ENCODE data around the gene CPNE4.
"Not testable (repeated sequence)": the region's sequence is repeated elsewhere in the genome, so short reads cannot be mapped to it uniquely, and the experiment has no call there.

CPNE4 gene

DNA sequence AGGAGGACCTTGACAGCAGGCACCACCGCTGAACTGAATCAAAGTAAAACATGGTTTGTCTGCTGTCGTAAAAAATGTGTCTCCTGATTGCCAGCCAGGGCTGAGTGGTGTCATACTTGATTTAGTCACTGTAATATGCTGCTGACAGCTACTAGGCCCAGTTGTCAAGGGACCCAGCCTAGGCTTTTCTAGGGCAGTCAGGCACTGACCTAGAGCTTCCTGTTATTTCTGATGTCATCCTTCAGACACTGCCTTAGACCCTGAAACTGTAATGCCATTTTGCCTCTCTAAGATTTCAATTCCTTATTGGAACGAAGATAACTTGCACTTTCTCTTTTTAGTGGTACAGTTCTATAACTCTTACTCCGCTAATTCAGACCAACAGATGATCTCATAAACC is 529.4 kb downstream of the CPNE4 start:
- no peaks in the 10 kb centered on the region for H3K9me3 Mint-ChIP-seq
- H3K4me1 Mint-ChIP-seq, result peaks cover 17% of the 10 kb centered on the region
- ATAC-seq (ENCODE audit: low read depth) (no peak), DNase-seq (ENCODE audit: low spot score in 2 of 2) (no peak)
- H3K27me3 Mint-ChIP-seq, result peaks cover 2% of the 10 kb centered on the region
- no peak overlapping the region for H3K4me3 Mint-ChIP-seq
- peaks cover 1% of the 10 kb centered on the region for H3K36me3 Mint-ChIP-seq
- no peak overlapping the region for H3K27ac Mint-ChIP-seq

DNA sequence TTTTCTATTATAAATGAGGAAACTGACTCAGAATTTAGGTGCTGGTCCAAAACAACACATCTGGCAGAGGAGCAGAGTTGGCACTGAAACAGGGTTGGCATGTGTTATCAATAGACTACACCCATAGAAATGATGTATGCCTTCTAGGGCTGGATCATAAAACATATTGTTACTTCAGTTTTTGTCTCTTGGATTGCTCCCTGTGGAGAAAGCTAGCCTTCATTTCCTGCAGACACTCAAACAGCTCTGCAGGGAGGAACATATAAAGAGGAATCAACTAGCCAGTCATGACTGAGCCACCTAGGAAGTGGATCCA is 531.5 kb downstream of the CPNE4 start:
- Mint-ChIP-seq H3K9me3 (no peaks in the 10 kb centered on the region), H3K27me3 (no peaks in the 10 kb centered on the region), H3K27ac (peak overlapping the region; percentile 96), H3K4me3 (peak overlapping the region; percentile 87), H3K4me1 (peaks cover 17% of the 10 kb centered on the region), H3K36me3 (peaks cover 11% of the 10 kb centered on the region)
- peak; percentile 3 for ATAC-seq (ENCODE audit: low read depth)
- DNase-seq (ENCODE audit: low spot score in 2 of 2), result no peak

DNA sequence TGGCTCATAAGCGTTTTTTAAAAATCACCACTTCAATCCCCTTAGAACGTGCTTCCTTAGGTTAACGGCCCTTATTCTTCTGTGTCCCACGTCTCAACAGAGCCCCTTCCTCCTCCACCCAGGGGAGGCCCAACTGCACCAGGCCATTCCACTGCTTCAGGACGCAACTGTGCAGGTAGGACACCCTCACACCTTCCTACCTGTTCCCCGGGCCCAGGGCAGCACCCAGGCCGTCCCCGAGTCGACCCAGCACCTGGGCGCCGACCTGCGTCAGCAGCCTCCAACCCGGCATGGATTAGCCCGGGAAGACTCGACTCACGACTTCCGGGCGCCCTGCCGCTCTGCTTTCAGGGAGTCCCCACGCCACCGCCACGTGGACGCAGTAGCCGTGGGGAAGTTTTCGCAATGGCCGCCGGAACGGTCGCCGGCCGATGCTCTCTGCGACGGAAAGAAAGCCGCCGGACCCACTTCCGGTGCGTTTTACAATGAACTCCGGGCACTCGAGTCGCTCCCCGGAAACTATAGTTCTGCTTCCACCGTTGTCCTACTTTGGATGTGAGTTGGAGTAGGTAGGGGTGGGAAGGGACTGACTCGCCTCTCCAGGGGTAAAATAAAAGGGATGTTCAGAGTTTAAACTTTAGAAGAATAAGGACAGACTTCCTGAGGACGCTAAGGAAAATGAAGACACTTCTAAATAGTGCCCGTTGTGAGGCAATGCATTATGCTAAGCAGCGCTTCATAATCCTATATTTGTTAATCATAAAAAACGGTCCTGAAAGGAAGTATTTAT is 532.1 kb downstream of the CPNE4 start, which contains the start of gene MRPL3:
TSS of gene MRPL3 (minus strand) at position 442 of the 790 bp plus-strand sequence. CDS start at position 292, 150 bp downstream.
- ATAC-seq (ENCODE audit: low read depth) (peak; percentile 93), DNase-seq (ENCODE audit: low spot score in 2 of 2) (peak; percentile 80 to 81)
- Mint-ChIP-seq H3K4me1 (peaks cover 17% of the 10 kb centered on the region), H3K36me3 (peaks cover 13% of the 10 kb centered on the region), H3K9me3 (no peaks in the 10 kb centered on the region), H3K4me3 (peak within 1 kb of the TSS; percentile 87), H3K27me3 (no peaks in the 10 kb centered on the region), H3K27ac (peak within 1 kb of the TSS; percentile 96)

DNA sequence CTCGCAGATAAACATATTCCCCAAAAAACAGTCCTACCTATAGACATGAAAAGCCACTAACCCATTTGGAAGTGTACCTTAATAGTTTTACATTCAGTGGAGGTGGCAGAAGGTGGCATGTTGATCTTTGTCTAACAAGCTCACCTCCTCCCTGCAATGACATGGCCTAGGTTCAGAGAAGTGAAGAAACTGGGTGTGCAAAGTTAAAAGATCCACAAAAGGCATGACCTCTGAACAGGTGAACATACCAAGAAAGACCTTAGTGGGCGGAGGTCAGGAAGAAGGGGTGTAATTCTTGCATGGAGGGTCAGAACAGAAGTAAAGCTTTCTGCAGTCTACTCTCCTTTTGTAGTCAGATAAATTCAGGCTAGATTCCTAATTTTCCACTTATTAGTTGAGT is 532.9 kb downstream of the CPNE4 start:
- DNase-seq (ENCODE audit: low spot score in 2 of 2), result no peak
- Mint-ChIP-seq H3K36me3 (peaks cover 16% of the 10 kb centered on the region), H3K27me3 (no peaks in the 10 kb centered on the region), H3K4me3 (peak overlapping the region; percentile 87), H3K27ac (peak overlapping the region; percentile 96), H3K4me1 (peaks cover 17% of the 10 kb centered on the region), H3K9me3 (no peaks in the 10 kb centered on the region)
- ATAC-seq (ENCODE audit: low read depth), result no peak

DNA sequence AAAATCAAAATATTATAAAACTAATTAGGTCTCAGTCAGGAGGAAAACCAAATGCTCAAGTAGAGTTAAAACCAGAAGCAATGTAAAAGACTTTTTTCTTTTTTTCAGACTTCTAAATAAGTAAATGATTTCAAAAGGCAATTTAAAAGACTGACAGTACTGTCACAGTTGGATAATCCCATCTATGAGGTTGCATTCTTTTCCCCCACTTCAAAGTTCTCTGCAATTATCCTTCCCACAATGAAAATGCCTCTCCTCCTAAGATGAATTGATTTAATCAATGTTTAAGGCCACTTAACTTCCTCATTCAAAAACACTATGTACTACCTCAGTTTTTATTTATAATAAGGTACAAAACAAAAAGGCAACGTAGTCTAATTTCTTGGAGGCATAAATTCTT is 540.1 kb downstream of the CPNE4 start:
- H3K27me3 Mint-ChIP-seq, result no peaks in the 10 kb centered on the region
- H3K4me3 Mint-ChIP-seq, result no peak overlapping the region
- H3K4me1 Mint-ChIP-seq, result peaks cover 8% of the 10 kb centered on the region
- H3K36me3 Mint-ChIP-seq, result peaks cover 29% of the 10 kb centered on the region
- no peaks in the 10 kb centered on the region for H3K9me3 Mint-ChIP-seq
- DNase-seq (ENCODE audit: low spot score in 2 of 2) (no peak), ATAC-seq (ENCODE audit: low read depth) (no peak)
- no peak overlapping the region for H3K27ac Mint-ChIP-seq

DNA sequence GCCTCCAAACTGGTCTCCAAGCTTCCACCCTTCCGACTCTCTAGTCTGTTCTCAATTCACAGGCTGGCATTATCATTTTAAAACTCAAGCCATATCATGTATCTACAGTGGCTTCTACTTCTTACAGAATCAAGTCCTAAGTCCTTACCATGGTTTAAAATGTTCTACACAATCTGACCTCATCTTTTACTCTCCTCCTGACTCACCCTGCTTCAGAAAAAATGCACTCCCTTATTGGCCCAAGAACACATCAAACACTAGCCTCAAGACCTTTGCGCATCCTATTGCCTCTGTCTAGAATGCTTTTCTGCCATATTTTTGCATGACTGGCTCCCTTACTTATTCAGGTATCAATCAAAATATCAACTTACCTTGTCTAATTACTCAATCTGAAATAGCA is 543.0 kb downstream of the CPNE4 start:
- ATAC-seq (ENCODE audit: low read depth), result no peak
- no peaks in the 10 kb centered on the region for H3K9me3 Mint-ChIP-seq

DNA sequence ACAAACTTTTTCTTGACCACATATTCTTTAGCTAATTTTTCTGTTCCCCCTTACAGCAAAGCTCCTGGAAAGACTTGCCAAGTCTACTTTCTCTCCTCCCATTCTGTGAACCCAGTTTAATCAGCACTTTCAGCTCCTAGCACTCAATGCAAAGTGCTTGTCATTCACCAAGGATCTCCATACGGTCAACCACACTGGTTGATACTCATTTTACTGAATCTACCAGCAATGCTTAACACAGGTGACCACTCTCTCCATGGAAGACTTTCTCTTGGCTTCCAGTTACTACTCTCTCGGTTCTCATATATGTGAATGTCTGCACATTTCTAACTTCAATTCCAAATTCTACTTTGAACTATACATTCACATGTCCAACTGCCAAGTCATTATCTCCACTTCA is 543.7 kb downstream of the CPNE4 start:
- no peaks in the 10 kb centered on the region for H3K27me3 Mint-ChIP-seq
- H3K36me3 Mint-ChIP-seq, result peaks cover 24% of the 10 kb centered on the region
- ATAC-seq (ENCODE audit: low read depth) (no peak), DNase-seq (ENCODE audit: low spot score in 2 of 2) (no peak)
- H3K4me1 Mint-ChIP-seq, result peaks cover 9% of the 10 kb centered on the region
- no peak overlapping the region for H3K27ac Mint-ChIP-seq
- H3K4me3 Mint-ChIP-seq, result no peak overlapping the region
- H3K9me3 Mint-ChIP-seq, result no peaks in the 10 kb centered on the region

More for the DNA sequence above, 543.0 kb downstream of the CPNE4 start:
- Mint-ChIP-seq H3K36me3 (peaks cover 24% of the 10 kb centered on the region), H3K27ac (no peak overlapping the region), H3K27me3 (no peaks in the 10 kb centered on the region), H3K4me3 (no peak overlapping the region), H3K4me1 (peaks cover 8% of the 10 kb centered on the region)
- DNase-seq (ENCODE audit: low spot score in 2 of 2), result no peak

DNA sequence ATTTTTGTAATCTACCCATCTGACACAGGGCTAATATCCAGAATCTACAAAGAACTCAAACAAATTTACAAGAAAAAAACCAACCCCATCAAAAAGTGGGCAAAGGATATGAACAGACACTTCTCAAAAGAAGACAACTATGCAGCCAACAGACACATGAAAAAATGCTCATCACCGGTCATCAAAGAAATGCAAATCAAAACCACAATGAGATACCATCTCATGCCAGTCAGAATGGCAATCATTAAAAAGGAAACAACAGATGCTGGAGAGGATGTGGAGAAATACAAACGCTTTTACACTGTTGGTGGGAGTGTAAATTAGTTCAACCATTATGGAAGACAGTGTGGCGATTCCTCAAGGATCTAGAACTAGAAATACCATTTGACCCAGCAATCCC is 548.3 kb downstream of the CPNE4 start:
- DNase-seq (ENCODE audit: low spot score in 2 of 2); H3K27me3 Mint-ChIP-seq; ATAC-seq (ENCODE audit: low read depth); H3K4me3 Mint-ChIP-seq; H3K27ac Mint-ChIP-seq; H3K9me3 Mint-ChIP-seq: not testable (repeated sequence)
- Mint-ChIP-seq H3K36me3 (peaks cover 23% of the 10 kb centered on the region), H3K4me1 (peaks cover 10% of the 10 kb centered on the region)

DNA sequence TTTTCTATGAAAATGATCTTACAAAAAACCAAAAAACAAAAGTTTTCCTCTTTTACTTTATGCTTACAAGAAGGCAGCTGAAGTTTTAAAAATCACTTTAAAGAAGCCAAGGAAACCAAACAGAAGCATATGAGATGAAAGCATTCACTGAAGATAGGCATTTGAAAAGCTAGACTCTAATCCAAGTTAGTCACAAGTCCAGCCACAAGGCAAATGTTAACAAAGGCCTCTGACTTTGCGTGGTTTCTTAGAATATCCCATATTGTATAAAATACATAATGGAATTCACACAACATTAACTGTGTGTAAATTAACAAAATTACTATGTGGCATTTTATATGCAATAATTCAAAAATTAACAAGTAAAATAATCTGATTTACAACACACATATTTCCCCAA is 549.7 kb downstream of the CPNE4 start:
- Mint-ChIP-seq H3K9me3 (no peaks in the 10 kb centered on the region), H3K27ac (no peak overlapping the region), H3K36me3 (peaks cover 23% of the 10 kb centered on the region), H3K4me3 (no peak overlapping the region), H3K4me1 (peaks cover 10% of the 10 kb centered on the region), H3K27me3 (no peaks in the 10 kb centered on the region)
- ATAC-seq (ENCODE audit: low read depth) (no peak), DNase-seq (ENCODE audit: low spot score in 2 of 2) (no peak)

DNA sequence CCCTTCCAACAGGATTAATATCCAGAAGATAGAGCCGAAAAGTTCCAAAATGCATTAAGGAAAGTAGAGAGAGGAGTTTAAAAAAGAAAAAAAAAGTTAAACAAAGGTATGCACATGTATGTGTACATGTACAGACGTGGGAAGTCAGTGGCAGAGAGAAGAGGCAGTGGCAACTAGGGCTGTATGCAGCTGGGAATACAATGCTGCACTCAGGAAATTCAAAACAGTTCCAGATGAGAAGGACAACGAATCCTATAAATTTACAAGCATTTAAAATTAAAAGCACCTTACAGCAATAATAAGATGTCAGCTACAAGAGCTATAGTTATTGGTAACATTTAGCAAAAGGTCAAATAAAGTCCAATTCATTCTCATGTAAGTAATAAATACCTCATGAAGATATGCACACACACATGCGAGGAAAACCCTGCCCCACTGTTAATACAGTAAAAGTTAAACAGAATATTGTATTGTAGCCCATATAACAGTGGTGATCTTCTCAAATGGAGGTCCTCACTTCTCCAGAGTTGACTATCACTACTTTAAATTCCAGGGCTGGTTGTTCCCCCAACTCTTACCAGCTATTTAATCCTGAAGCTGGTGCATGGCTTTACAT is 550.2 kb downstream of the CPNE4 start:
- ATAC-seq (ENCODE audit: low read depth) (no peak), DNase-seq (ENCODE audit: low spot score in 2 of 2) (no peak)
- no peak overlapping the region for H3K27ac Mint-ChIP-seq
- H3K9me3 Mint-ChIP-seq, result no peaks in the 10 kb centered on the region
- H3K36me3 Mint-ChIP-seq, result peaks cover 25% of the 10 kb centered on the region
- H3K4me1 Mint-ChIP-seq, result peaks cover 10% of the 10 kb centered on the region
- no peak overlapping the region for H3K4me3 Mint-ChIP-seq
- H3K27me3 Mint-ChIP-seq, result no peaks in the 10 kb centered on the region

Measured in memory B cell (primary cell).